HG03442 (cell line): Measurements from ENCODE around the gene PDE3A.
"Not testable (repeated sequence)": the region's sequence is repeated elsewhere in the genome, so short reads cannot be mapped to it uniquely, and the experiment has no call there.

ENCODE experiments used
- ATAC-seq: cut with Tn5 transposase; IDR thresholded peaks from one replicate; pipeline ENCODE4 v1.9.1; 2021; ENCODE audit warnings: mild to moderate bottlenecking, moderate library complexity; ENCODE audit not compliant: unreplicated experiment

Gene PDE3A

GRCh38 chr12:20368114-20368650, at the start of gene PDE3A:
PDE3A (plus strand) TSS chr12:20368537; CDS start chr12:20369285, 748 bp downstream.
- ATAC-seq = no peak

- no peak for ATAC-seq
Measured at GRCh38 chr12:20319366-20319765, 49.0 kb upstream of the PDE3A start.

- ATAC-seq = no peak
Measured at GRCh38 chr12:20320552-20320951, 47.8 kb upstream of the PDE3A start.

- ATAC-seq = not testable (repeated sequence)
Measured at GRCh38 chr12:20330826-20331505, 37.4 kb upstream of the PDE3A start.

GRCh38 chr12:20339060-20339459, 29.3 kb upstream of the PDE3A start:
- ATAC-seq = no peak

- no peak for ATAC-seq
Measured at GRCh38 chr12:20342111-20342510, 26.2 kb upstream of the PDE3A start.

- no peak for ATAC-seq
Measured at GRCh38 chr12:20345866-20346265, 22.5 kb upstream of the PDE3A start.

- no peak for ATAC-seq
Measured at GRCh38 chr12:20350026-20350425, 18.3 kb upstream of the PDE3A start.

GRCh38 chr12:20350495-20350894, 17.8 kb upstream of the PDE3A start:
- no peak for ATAC-seq

GRCh38 chr12:20351406-20351805, 16.9 kb upstream of the PDE3A start:
- no peak for ATAC-seq

- no peak for ATAC-seq
Measured at GRCh38 chr12:20356048-20356447, 12.3 kb upstream of the PDE3A start.

GRCh38 chr12:20360407-20360806, 7.9 kb upstream of the PDE3A start:
- no peak for ATAC-seq

GRCh38 chr12:20361416-20361815, 6.9 kb upstream of the PDE3A start:
- no peak for ATAC-seq

GRCh38 chr12:20364501-20364900, 3.8 kb upstream of the PDE3A start:
- no peak for ATAC-seq

- ATAC-seq = no peak
Measured at GRCh38 chr12:20366776-20367409, 1.4 kb upstream of the PDE3A start.

- ATAC-seq = no peak
Measured at GRCh38 chr12:20367583-20368113, 689 bp upstream of the PDE3A start.

GRCh38 chr12:20368651-20369304, 441 bp downstream of the PDE3A start:
- no peak for ATAC-seq

- ATAC-seq = no peak
Measured at GRCh38 chr12:20369305-20370013, 1.1 kb downstream of the PDE3A start.

- no peak for ATAC-seq
Measured at GRCh38 chr12:20370014-20370386, 1.7 kb downstream of the PDE3A start.

- ATAC-seq = no peak
Measured at GRCh38 chr12:20370866-20371519, 2.7 kb downstream of the PDE3A start.
